Colonic mucosa (tissue), 4 donors: ENCODE data around the gene RPS4Y2. TPM values are rescaled to one million over a fixed set of nuclear protein-coding genes. Genes with fewer than 3 reads are reported as not detected.

ENCODE experiments used
- DNase-seq: peaks from one replicate; pipeline ENCODE4 v3.0.0-alpha.2; 2020
- H3K27ac ChIP-seq: fragments of 200-600 bp; one replicate; pipeline ENCODE4 v1.8.0; 2021
- H3K27me3 ChIP-seq: fragments of 200-600 bp; one replicate; pipeline ENCODE4 v1.8.0; 2021
- H3K36me3 ChIP-seq: fragments of 200-600 bp; one replicate; pipeline ENCODE4 v1.8.0; 2021
- H3K4me1 ChIP-seq: fragments of 200-600 bp; one replicate; pipeline ENCODE4 v1.8.0; 2021; ENCODE audit warnings: mild to moderate bottlenecking
- H3K4me3 ChIP-seq: fragments of 200-600 bp; one replicate; pipeline ENCODE4 v1.8.0; 2021
- H3K9ac ChIP-seq, 2 donors: one replicate each; pipeline ENCODE4 v1.7.0; 2013; ENCODE audit warnings: control low read depth in 2 of 2, low read depth in 2 of 2, low read length in 2 of 2
- H3K9me3 ChIP-seq: fragments of 200-600 bp; one replicate; pipeline ENCODE4 v1.8.0; 2021
- intact Hi-C: fragments of 100-400 bp; cut with DNase I; formaldehyde crosslinking; loops from one replicate; pipeline ENCODE4 v1.14.1; 2022
- total RNA-seq, 2 donors: library from RNA; stranded (reverse); fragmentation: NEBNext Ultra II Directional in 1 of 2; extraction: Animal tissue kit (Norgen Biotek cat#: 25700) in 1 of 2; gene quantifications; one replicate each; pipeline ENCODE4 v1.2.1, GENCODE V29; 2021
- TF ChIP-seq, protein P1 (sequence below): fragments of 200-600 bp; IDR thresholded peaks from one replicate; pipeline ENCODE4 v1.8.0; 2022; ENCODE audit warnings: antibody characterized with exemption, mild to moderate bottlenecking
- donor health status: healthy.
- donor health status: DM: no; HTN: no; CAD: no.
- donor health status: DM: no; HTN: no; CAD: no.

The RPS4Y2 gene
- total RNA-seq, 2 donors from 2014 or later, result not detected

GRCh38 chrY:20814794-20815193 is 58.9 kb downstream of the RPS4Y2 start:
- Histone ChIP-seq H3K9me3 (no peaks in the 10 kb centered on the region), H3K27me3 (no peaks in the 10 kb centered on the region), H3K4me1 (no peaks in the 10 kb centered on the region), H3K27ac (no peak overlapping the region), H3K4me3 (no peak overlapping the region), H3K9ac (no peak overlapping the region), H3K36me3 (no peaks in the 10 kb centered on the region)
- intact Hi-C loops, result no loop called here
- TF ChIP-seq, protein P1, sequence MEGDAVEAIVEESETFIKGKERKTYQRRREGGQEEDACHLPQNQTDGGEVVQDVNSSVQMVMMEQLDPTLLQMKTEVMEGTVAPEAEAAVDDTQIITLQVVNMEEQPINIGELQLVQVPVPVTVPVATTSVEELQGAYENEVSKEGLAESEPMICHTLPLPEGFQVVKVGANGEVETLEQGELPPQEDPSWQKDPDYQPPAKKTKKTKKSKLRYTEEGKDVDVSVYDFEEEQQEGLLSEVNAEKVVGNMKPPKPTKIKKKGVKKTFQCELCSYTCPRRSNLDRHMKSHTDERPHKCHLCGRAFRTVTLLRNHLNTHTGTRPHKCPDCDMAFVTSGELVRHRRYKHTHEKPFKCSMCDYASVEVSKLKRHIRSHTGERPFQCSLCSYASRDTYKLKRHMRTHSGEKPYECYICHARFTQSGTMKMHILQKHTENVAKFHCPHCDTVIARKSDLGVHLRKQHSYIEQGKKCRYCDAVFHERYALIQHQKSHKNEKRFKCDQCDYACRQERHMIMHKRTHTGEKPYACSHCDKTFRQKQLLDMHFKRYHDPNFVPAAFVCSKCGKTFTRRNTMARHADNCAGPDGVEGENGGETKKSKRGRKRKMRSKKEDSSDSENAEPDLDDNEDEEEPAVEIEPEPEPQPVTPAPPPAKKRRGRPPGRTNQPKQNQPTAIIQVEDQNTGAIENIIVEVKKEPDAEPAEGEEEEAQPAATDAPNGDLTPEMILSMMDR, result no peak
- DNase-seq, result no peak

DNA sequence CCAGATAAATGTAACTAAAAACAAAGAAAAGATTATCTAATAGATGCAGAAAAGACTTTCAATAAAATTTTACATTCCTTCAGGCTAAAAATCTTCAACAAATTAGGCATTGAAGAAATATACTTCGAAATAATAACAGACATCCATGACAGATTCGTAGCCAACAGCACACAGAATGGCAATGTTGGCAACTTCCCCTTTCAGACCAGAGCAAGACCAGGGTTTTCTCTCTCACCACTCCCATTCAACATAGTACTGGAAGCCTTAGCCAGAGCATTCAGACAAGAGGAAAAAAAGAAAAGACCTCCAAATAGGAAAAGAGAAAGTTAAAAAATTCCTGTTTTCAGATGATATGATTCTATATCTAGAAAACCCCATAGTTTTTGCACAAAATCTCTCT is 61.2 kb downstream of the RPS4Y2 start:
- H3K4me3 ChIP-seq, result no peak overlapping the region
- DNase-seq, result no peak
- H3K4me1 ChIP-seq, result no peaks in the 10 kb centered on the region
- H3K9ac ChIP-seq, result no peak overlapping the region
- intact Hi-C loops, result no loop called here
- H3K36me3 ChIP-seq, result no peaks in the 10 kb centered on the region
- H3K27ac ChIP-seq, result no peak overlapping the region
- TF ChIP-seq, protein P1, result no peak
- no peaks in the 10 kb centered on the region for H3K27me3 ChIP-seq
- no peaks in the 10 kb centered on the region for H3K9me3 ChIP-seq

Other genes with a start within 250 kb of the RPS4Y2 start
- gene EIF1AY, start 180.3 kb upstream of the RPS4Y2 start, total RNA-seq, result not detected